ENCODE data around the gene APOF. TPM values are rescaled to one million over a fixed set of nuclear protein-coding genes. Genes with fewer than 3 reads are reported as not detected.
"Not testable (repeated sequence)": the region's sequence is repeated elsewhere in the genome, so short reads cannot be mapped to it uniquely, and the experiment has no call there.

Gene APOF
- total and polyA plus RNA-seq, 10 donors = not detected

GRCh38 chr12:56401125-56401524 lies 38.5 kb upstream of the APOF start:
- WGBS, 5 donors = 85 to 100% (median 91%) methylated on average over 1 to 2 of the region's 3 CpGs
- intact Hi-C loops (cut with DNase I; ENCODE audit: low total_unique reads); H3K4me1 ChIP-seq; DNase-seq; H3K27me3 ChIP-seq (replicated peaks in 1 of 7); H3K4me3 ChIP-seq; H3K27ac ChIP-seq; H3K36me3 ChIP-seq: not testable (repeated sequence)
- H3K9me3 ChIP-seq = peaks cover 0 to 19% (median 16%) of the 10 kb centered on the region in 8 donors

DNA sequence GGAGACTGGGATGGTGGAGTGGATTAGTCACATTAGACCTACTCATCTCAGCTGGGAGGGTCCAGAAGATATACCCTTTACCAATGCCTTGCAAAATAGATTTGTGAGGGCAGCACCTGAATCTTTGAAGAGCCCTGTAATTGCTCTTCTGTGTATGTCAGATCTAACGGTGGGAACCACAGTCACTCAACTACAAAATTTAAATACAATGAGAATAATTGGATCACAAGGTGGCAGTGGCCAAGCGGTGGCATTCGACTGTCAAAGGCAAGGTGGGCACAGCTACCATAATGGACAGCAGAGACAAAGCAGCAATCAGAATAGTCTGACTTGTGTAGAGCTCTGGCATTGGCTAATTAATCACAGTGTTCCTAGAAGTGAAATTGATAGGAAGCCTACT lies 36.8 kb upstream of the APOF start:
- intact Hi-C loops (cut with DNase I; ENCODE audit: low total_unique reads); H3K4me1 ChIP-seq; H3K27me3 ChIP-seq (replicated peaks in 1 of 7); H3K36me3 ChIP-seq; DNase-seq; H3K4me3 ChIP-seq; H3K27ac ChIP-seq: not testable (repeated sequence)
- peaks cover 0 to 19% (median 16%) of the 10 kb centered on the region in 8 donors for H3K9me3 ChIP-seq
- WGBS, 5 donors = 92 to 96% (median 95%) methylated on average over 3 of the region's 3 CpGs

- DNase-seq = no peak
- intact Hi-C loops (cut with DNase I; ENCODE audit: low total_unique reads) = no loop called here
- TF ChIP-seq POLR2A (IDR thresholded peaks at IDR 0.05) (no peak), POLR2AphosphoS5 (IDR thresholded peaks at IDR 0.05) (no peak), CTCF (IDR thresholded peaks at IDR 0.05 in 8 of 11, conservative IDR thresholded peaks at IDR 0.05 in 3 of 11) (no peak)
These were observed 35.7 kb upstream of the APOF start for GRCh38 chr12:56398324-56398723.

GRCh38 chr12:56392331-56392730 lies 29.7 kb upstream of the APOF start:
- no peak overlapping the region for H3K4me3 ChIP-seq
- TF ChIP-seq POLR2A (IDR thresholded peaks at IDR 0.05) (no peak), CTCF (IDR thresholded peaks at IDR 0.05 in 8 of 11, conservative IDR thresholded peaks at IDR 0.05 in 3 of 11) (no peak), POLR2AphosphoS5 (IDR thresholded peaks at IDR 0.05) (no peak)

More at GRCh38 chr12:56398324-56398723, 35.7 kb upstream of the APOF start:
- Histone ChIP-seq H3K36me3 (no peaks in the 10 kb centered on the region), H3K9me3 (peaks cover 0 to 19% (median 16%) of the 10 kb centered on the region in 8 donors), H3K27ac (no peak overlapping the region), H3K4me1 (no peaks in the 10 kb centered on the region), H3K4me3 (no peak overlapping the region), H3K27me3 (replicated peaks in 1 of 7) (no peaks in the 10 kb centered on the region)

DNA sequence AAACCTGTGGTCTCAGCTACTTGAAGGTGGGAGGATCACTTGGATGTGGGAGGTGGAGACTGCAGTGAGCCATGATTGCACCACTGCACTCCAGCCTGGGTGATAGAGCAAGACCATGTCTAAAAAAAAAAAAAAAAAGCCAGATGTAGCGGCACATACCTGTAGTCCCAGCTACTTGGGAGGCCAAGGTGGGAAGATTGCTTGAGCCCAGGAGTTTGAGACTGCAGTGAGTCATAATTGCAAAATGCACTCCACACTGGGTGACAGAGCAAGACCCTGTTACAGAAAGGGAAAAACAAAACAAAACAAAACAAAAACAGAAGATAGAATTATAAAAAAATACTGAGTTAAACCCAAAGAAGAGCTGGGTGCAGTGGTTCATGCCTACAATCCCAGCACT lies 29.1 kb upstream of the APOF start:
- Histone ChIP-seq H3K4me3 (no peak overlapping the region), H3K9me3 (peaks cover 0 to 3% (median 0%) of the 10 kb centered on the region in 8 donors), H3K27ac (no peak overlapping the region), H3K4me1 (no peaks in the 10 kb centered on the region), H3K27me3 (replicated peaks in 1 of 7) (no peaks in the 10 kb centered on the region), H3K36me3 (no peaks in the 10 kb centered on the region)
- WGBS, 5 donors = 81 to 98% (median 92%) methylated on average over 1 of the region's 1 CpG
- no peak for TF ChIP-seq POLR2AphosphoS5 (IDR thresholded peaks at IDR 0.05)
- no peak for TF ChIP-seq CTCF (IDR thresholded peaks at IDR 0.05 in 8 of 11, conservative IDR thresholded peaks at IDR 0.05 in 3 of 11)
- no peak for TF ChIP-seq POLR2A (IDR thresholded peaks at IDR 0.05)
- no peak for DNase-seq
- intact Hi-C loops (cut with DNase I; ENCODE audit: low total_unique reads) = no loop called here

More at GRCh38 chr12:56392331-56392730, 29.7 kb upstream of the APOF start:
- Histone ChIP-seq H3K36me3 (no peaks in the 10 kb centered on the region), H3K9me3 (peaks cover 0 to 3% (median 0%) of the 10 kb centered on the region in 8 donors), H3K27me3 (replicated peaks in 1 of 7) (no peaks in the 10 kb centered on the region), H3K27ac (no peak overlapping the region), H3K4me1 (no peaks in the 10 kb centered on the region)
- intact Hi-C loops (cut with DNase I; ENCODE audit: low total_unique reads) = no loop called here
- no peak for DNase-seq
- 88 to 100% (median 94%) methylated on average over 1 to 2 of the region's 2 CpGs for WGBS, 5 donors
